HepG2 (cell line): ENCODE results near the gene FCRL2. TPM values are rescaled to one million over a fixed set of nuclear protein-coding genes. Genes with fewer than 3 reads are reported as not detected.

Source experiments
- ATAC-seq: fragments of 200-7000 bp; cut with Tn5 transposase; 3 replicates; pipeline ENCODE4 v1.9.1; 2020; ENCODE audit warnings: mild to moderate bottlenecking, moderate library complexity
- BruUV-seq: library from RNA; stranded (reverse); fragments of 400-500 nt; replicated peaks from 2 replicates; lab custom pipeline; 2021; lab: Mats Ljungman, UMichigan
- CTCF ChIA-PET: fragments of 300-600 bp; formaldehyde crosslinking; extraction: SDS; loops from one replicate; lab custom pipeline; 2021; ENCODE audit warnings: low total read pairs, inconsistent platforms, low intra/inter-chr PET ratio; lab: Yijun Ruan, JAX
- POLR2A ChIA-PET: fragments of 350-600 bp; sonication (Branson Sonifier 250); formaldehyde crosslinking; loops from one replicate; lab custom pipeline; 2020; ENCODE audit warnings: antibody characterized with exemption, inconsistent platforms; lab: Yijun Ruan, JAX
- DNase-seq: peaks from one replicate; pipeline ENCODE4 v3.0.0-alpha.2; 2015; ENCODE audit warnings: low spot score
- FAIRE-seq: peaks from 3 replicates; lab custom pipeline; 2011; peaks lifted over from hg19 to GRCh38; lab: Jason Lieb, UNC
- H2AFZ ChIP-seq: one replicate; pipeline ENCODE4 v1.6.1; 2011; ENCODE audit warnings: low read length, inconsistent platforms
- H3K27ac ChIP-seq: fragments of 300-600 bp; 3 replicates; pipeline ENCODE4 v1.8.0; 2011; ENCODE audit warnings: mixed run types, mild to moderate bottlenecking, mixed read lengths, low read length, inconsistent platforms; ENCODE audit not compliant: insufficient read depth; ENCODE audit errors: extremely low read length
- H3K27me3 ChIP-seq, 2 experiments: fragments of 200-600 bp in 1 of 2; 2 replicates in 1 of 2; 3 replicates in 1 of 2; pipeline versions ENCODE4 v1.6.0 to v1.8.0; 2011; ENCODE audit warnings: low read length in 2 of 2, mild to moderate bottlenecking in 2 of 2, moderate library complexity in 2 of 2, inconsistent platforms in 1 of 2; ENCODE audit not compliant: insufficient read depth in 2 of 2, control insufficient read depth in 1 of 2
- H3K36me3 ChIP-seq, 2 experiments: fragments of 200-600 bp in 1 of 2; replicated peaks in 1 of 2; 2 replicates in 1 of 2; 3 replicates in 1 of 2; pipeline versions ENCODE4 v1.5.1 to v1.8.0; 2011; ENCODE audit warnings: low read length in 2 of 2, inconsistent platforms in 1 of 2; ENCODE audit not compliant: insufficient read depth in 2 of 2, control insufficient read depth in 1 of 2
- H3K4me1 ChIP-seq: 2 replicates; pipeline ENCODE4 v1.5.1; 2012; ENCODE audit warnings: low read length, inconsistent platforms; ENCODE audit not compliant: insufficient read depth
- H3K4me2 ChIP-seq: 2 replicates; pipeline ENCODE4 v1.6.0; 2011; ENCODE audit warnings: low read depth, low read length, inconsistent platforms
- H3K4me3 ChIP-seq, 3 experiments: fragments of 200-600 bp in 1 of 3; sonication (generic), shearing (Covaris generic) in 1 of 3; replicated peaks in 1 of 3; 2 replicates each; pipeline ENCODE4 v1.5.1; 2011 to 2016; ENCODE audit warnings: low read length in 3 of 3, inconsistent platforms in 2 of 3, low read depth in 2 of 3, mild to moderate bottlenecking in 2 of 3, control low read depth in 1 of 3, mixed read lengths in 1 of 3; ENCODE audit not compliant: insufficient read depth in 1 of 3
- H3K79me2 ChIP-seq: one replicate; pipeline ENCODE4 v1.6.1; 2011; ENCODE audit warnings: low read length, inconsistent platforms; ENCODE audit not compliant: insufficient read depth
- H3K9ac ChIP-seq: 2 replicates; pipeline ENCODE4 v1.6.0; 2011; ENCODE audit warnings: mild to moderate bottlenecking, low read depth, low read length, inconsistent platforms; ENCODE audit not compliant: insufficient read depth
- H3K9me3 ChIP-seq: 2 replicates; pipeline ENCODE4 v1.5.1; 2012; ENCODE audit warnings: mild to moderate bottlenecking, low read length
- H4K20me1 ChIP-seq: 2 replicates; pipeline ENCODE4 v1.6.0; 2011; ENCODE audit warnings: inconsistent platforms, mild to moderate bottlenecking, low read length, moderate library complexity; ENCODE audit not compliant: insufficient read depth
- BCL6 ChIP-seq: IDR thresholded peaks from 2 replicates; pipeline ENCODE4 v1.6.1; 2016; ENCODE audit warnings: missing genetic modification reagents, missing compliant biosample characterization
- KDM4B ChIP-seq: sonication (generic); formaldehyde crosslinking; IDR thresholded peaks from 2 replicates; pipeline ENCODE4 v1.4.0; 2020; ENCODE audit warnings: missing genetic modification reagents
- KDM5A ChIP-seq: fragments of 200-600 bp; sonication (generic); IDR thresholded peaks from 2 replicates; pipeline ENCODE4 v1.7.0; 2018; ENCODE audit warnings: antibody characterized with exemption, mild to moderate bottlenecking, low read length, borderline replicate concordance
- MEIS1 ChIP-seq: sonication (generic); formaldehyde crosslinking; IDR thresholded peaks from 2 replicates; pipeline ENCODE4 v1.9.0; 2021; ENCODE audit warnings: mild to moderate bottlenecking, missing genetic modification reagents, moderate library complexity, borderline replicate concordance
- NFE2L2 ChIP-seq: fragments of 150-350 bp; IDR thresholded peaks from 2 replicates; pipeline ENCODE4 v1.6.1; 2014; ENCODE audit warnings: low read length
- POGZ ChIP-seq: sonication (generic); formaldehyde crosslinking; IDR thresholded peaks from 2 replicates; pipeline ENCODE4 v1.4.0; 2020; ENCODE audit warnings: mild to moderate bottlenecking, missing genetic modification reagents
- RBAK ChIP-seq: sonication (generic); formaldehyde crosslinking; IDR thresholded peaks from 2 replicates; pipeline ENCODE4 v1.5.1; 2020; ENCODE audit warnings: mild to moderate bottlenecking, missing genetic modification reagents
- SP1 ChIP-seq, 2 experiments: fragments of 450-650 bp in 1 of 2; sonication (generic) in 1 of 2; formaldehyde crosslinking in 1 of 2; IDR thresholded peaks; 2 replicates each; pipeline versions ENCODE4 v1.4.0 to v1.6.1; 2016 to 2020; ENCODE audit warnings: missing genetic modification reagents in 1 of 2
- ZNF550 ChIP-seq: sonication (generic); formaldehyde crosslinking; IDR thresholded peaks from 2 replicates; pipeline ENCODE4 v1.4.0; 2020; ENCODE audit warnings: mild to moderate bottlenecking, missing genetic modification reagents, borderline replicate concordance
- WGBS: methylation state at CpG from one replicate; pipeline ENCODE4 v1.1.6; 2017; ENCODE audit warnings: low lambda C conversion rate; 5-methylcytosine and 5-hydroxymethylcytosine counted together
- in situ Hi-C: cut with HindIII; loops from 2 replicates; pipeline ENCODE4 v1.10.0; 2017; ENCODE audit warnings: low pct_unique_long_range_greater_than_20kb; ENCODE audit not compliant: extremely low pct_ligation_motif_present
- intact Hi-C: fragments of 100-400 bp; cut with micrococcal nuclease; formaldehyde crosslinking; loops from one replicate; pipeline ENCODE4 v1.10.0; 2022; ENCODE audit not compliant: unreplicated experiment
- polyA plus RNA-seq, 8 experiments: library from polyadenylated mRNA; depleted of rRNA in 3 of 8; stranded (reverse) in 7 of 8; unstranded in 1 of 8; fragments of >200 nt; fragmentation: Illumina TruSeq in 4 of 8; extraction: Trizol in 4 of 8; gene quantifications; 2 replicates each; pipeline versions ENCODE4 v1.2.1 to v1.2.3, GENCODE V29; 2011 to 2016; ENCODE audit warnings: low read depth in 4 of 8, missing spikeins in 1 of 8, mixed read lengths in 1 of 8; ENCODE audit not compliant: insufficient read depth in 1 of 8
- total RNA-seq, 5 experiments: library from RNA; depleted of rRNA; stranded (reverse); fragments of >200 nt; fragmentation: Illumina TruSeq; extraction: Trizol; gene quantifications; 2 replicates each; pipeline ENCODE4 v1.2.3, GENCODE V29; 2016; ENCODE audit warnings: low read depth in 1 of 5
- TF ChIP-seq, protein P1 (sequence below): sonication (generic); formaldehyde crosslinking; IDR thresholded peaks from 2 replicates; pipeline ENCODE4 v1.4.0; 2020; ENCODE audit warnings: mild to moderate bottlenecking, low read depth, missing genetic modification reagents

The FCRL2 gene
- total and polyA plus RNA-seq, 2 of the 13 experiments (the other 11 are each of a cell fraction or from before 2014, with no cell fraction given), result not detected

DNA sequence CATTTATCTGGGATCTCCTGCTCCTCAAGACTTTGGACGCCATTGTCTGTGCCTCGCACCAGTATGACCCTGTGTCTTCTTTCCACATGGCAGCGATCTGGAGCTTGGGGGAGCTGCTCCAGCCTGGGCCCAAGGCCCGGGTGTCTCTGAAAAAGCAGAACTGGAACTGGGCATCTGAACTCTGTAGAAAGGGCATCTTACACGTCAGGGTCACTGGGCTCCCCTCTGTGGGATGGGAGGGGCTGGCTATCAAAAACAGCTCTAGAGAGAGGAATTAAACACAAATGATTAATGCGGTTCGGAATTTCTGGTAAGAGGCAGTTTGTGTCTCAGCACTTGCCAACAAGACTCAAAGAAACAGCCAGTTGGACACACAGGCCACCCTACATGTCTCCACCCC lies 26.9 kb upstream of the FCRL2 start (continued):
- TF ChIP-seq POGZ (CRISPR knock-in tag), result no peak
- no peak for TF ChIP-seq MEIS1 (CRISPR knock-in tag)

DNA sequence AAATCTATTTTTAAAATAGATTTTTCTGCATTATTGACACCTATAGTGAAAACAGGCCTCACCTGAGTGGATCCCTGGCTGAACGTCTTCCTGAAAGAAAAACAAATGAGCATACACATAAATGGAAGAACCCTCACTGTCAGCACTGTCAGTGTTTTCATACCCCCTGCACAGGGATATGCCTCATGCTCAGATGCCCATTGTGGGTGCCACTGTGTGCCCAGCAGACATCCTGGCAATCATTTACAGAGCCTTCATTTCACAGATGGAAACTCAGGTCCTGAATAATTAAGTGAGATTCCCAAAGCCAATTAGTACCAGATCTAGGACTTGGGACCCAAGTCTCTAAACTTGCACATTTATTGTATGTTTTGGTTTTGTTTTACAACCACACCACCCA lies 23.1 kb upstream of the FCRL2 start:
- Histone ChIP-seq H3K36me3 (no peaks in the 10 kb centered on the region), H3K27me3 (no peaks in the 10 kb centered on the region), H2AFZ (no peak overlapping the region), H3K4me1 (no peaks in the 10 kb centered on the region), H3K9ac (no peak overlapping the region), H3K79me2 (no peaks in the 10 kb centered on the region), H3K4me2 (no peak overlapping the region), H3K9me3 (no peaks in the 10 kb centered on the region), H3K27ac (no peak overlapping the region), H3K4me3 (no peak overlapping the region), H4K20me1 (no peaks in the 10 kb centered on the region)
- ChIA-PET POLR2A (no interaction called here), CTCF (no interaction called here)
- no TSS peak for BruUV-seq
- TF ChIP-seq KDM4B (CRISPR knock-in tag) (no peak), NFE2L2 (no peak), SP1 (IDR thresholded peaks at IDR 0.05) (no peak), SP1 (CRISPR knock-in tag; IDR thresholded peaks at IDR 0.05) (no peak), RBAK (CRISPR knock-in tag) (no peak), BCL6 (CRISPR knock-in tag) (no peak), ZNF550 (CRISPR knock-in tag) (no peak), KDM5A (no peak)
- TF ChIP-seq, protein P1, sequence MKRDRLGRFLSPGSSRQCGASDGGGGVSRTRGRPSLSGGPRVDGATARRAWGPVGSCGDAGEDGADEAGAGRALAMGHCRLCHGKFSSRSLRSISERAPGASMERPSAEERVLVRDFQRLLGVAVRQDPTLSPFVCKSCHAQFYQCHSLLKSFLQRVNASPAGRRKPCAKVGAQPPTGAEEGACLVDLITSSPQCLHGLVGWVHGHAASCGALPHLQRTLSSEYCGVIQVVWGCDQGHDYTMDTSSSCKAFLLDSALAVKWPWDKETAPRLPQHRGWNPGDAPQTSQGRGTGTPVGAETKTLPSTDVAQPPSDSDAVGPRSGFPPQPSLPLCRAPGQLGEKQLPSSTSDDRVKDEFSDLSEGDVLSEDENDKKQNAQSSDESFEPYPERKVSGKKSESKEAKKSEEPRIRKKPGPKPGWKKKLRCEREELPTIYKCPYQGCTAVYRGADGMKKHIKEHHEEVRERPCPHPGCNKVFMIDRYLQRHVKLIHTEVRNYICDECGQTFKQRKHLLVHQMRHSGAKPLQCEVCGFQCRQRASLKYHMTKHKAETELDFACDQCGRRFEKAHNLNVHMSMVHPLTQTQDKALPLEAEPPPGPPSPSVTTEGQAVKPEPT (CRISPR knock-in tag), result no peak
- WGBS, result 0% methylated on average over 1 of the region's 1 CpG
- in situ Hi-C loops, result loop anchor here (10.0 kb wide), 1 partner anchor 55 kb away; no protein-coding TSS in a partner anchor
- intact Hi-C loops, result no loop called here
- DNase-seq (no peak), FAIRE-seq (no peak), ATAC-seq (no peak)
